ENCODE measurements around the gene GNL3. TPM values are rescaled to one million over a fixed set of nuclear protein-coding genes. Genes with fewer than 3 reads are reported as not detected.

Gene GNL3
- total RNA-seq, 2 experiments from 2014 or later = 104 to 106 TPM

DNA sequence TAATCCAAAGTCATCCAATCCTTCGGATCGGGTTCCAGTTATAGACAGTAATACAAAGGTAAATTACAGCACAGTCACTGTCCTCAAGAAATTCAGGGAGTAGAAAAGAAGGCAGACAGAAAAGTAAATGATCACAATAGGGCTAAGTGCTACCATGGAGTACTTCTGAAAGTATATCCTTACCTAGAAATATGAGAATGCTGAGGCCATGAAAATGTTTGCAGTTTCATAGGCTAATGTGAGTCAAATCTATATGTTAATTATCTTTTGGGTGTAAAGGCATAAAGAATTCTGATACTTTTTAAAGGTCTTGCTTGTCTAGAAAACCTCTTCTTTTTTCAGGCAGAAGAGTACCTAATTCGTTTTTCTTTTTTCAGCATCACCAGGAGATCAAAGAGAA lies 29.9 kb upstream of the GNL3 start:
- Histone ChIP-seq H3K27me3 (ENCODE audit: control insufficient read depth in 1 of 2, insufficient read depth in 2 of 2, low read length in 2 of 2) (no peaks in the 10 kb centered on the region), H3K4me1 (ENCODE audit: insufficient read depth, low read length) (no peaks in the 10 kb centered on the region), H3K9me3 (ENCODE audit: control insufficient read depth in 1 of 2, insufficient read depth in 1 of 2, low read length in 2 of 2) (no peaks in the 10 kb centered on the region), H3K36me3 (ENCODE audit: insufficient read depth, low read length) (peaks cover 86% of the 10 kb centered on the region), H3K27ac (ENCODE audit: low read depth in 1 of 2, low read length in 2 of 2) (no peak overlapping the region), H3K4me3 (ENCODE audit: low read length) (no peak overlapping the region)
- no peaks in the 10 kb centered on the region for H3K9me3 Mint-ChIP-seq
- H3K27ac Mint-ChIP-seq = no peak overlapping the region
- H3K4me1 Mint-ChIP-seq (ENCODE audit: low read depth) = no peaks in the 10 kb centered on the region
- POLR2A ChIA-PET = no interaction called here
- ATAC-seq (ENCODE audit: poor library complexity) (no peak), DNase-seq (no peak)
- CTCF ChIA-PET = interaction anchor here (0.6 to 0.9 kb wide), 2 partner anchors 13 to 16 kb away, joined by 4 read pairs; no protein-coding TSS in a partner anchor
- H3K36me3 Mint-ChIP-seq (ENCODE audit: low read depth) = peaks cover 91% of the 10 kb centered on the region
- intact Hi-C loops (cut with DNase I, micrococcal nuclease) = no loop called here
- H3K27me3 Mint-ChIP-seq = no peaks in the 10 kb centered on the region
- no peak for TF ChIP-seq CTCF (IDR thresholded peaks at IDR 0.05)
- H3K4me3 Mint-ChIP-seq = no peak overlapping the region

GRCh38 chr3:52660046-52660445 lies 25.8 kb upstream of the GNL3 start:
- intact Hi-C loops (cut with DNase I, micrococcal nuclease) = no loop called here
- Histone ChIP-seq H3K4me3 (ENCODE audit: low read length) (no peak overlapping the region), H3K27ac (ENCODE audit: low read depth in 1 of 2, low read length in 2 of 2) (no peak overlapping the region), H3K27me3 (ENCODE audit: control insufficient read depth in 1 of 2, insufficient read depth in 2 of 2, low read length in 2 of 2) (no peaks in the 10 kb centered on the region), H3K4me1 (ENCODE audit: insufficient read depth, low read length) (no peaks in the 10 kb centered on the region), H3K36me3 (ENCODE audit: insufficient read depth, low read length) (peaks cover 78% of the 10 kb centered on the region), H3K9me3 (ENCODE audit: control insufficient read depth in 1 of 2, insufficient read depth in 1 of 2, low read length in 2 of 2) (no peaks in the 10 kb centered on the region)
- no peak overlapping the region for H3K27ac Mint-ChIP-seq
- ChIA-PET CTCF (no interaction called here), POLR2A (no interaction called here)
- H3K4me3 Mint-ChIP-seq = no peak overlapping the region
- ATAC-seq (ENCODE audit: poor library complexity) = no peak
- no peaks in the 10 kb centered on the region for H3K27me3 Mint-ChIP-seq
- no peak for TF ChIP-seq CTCF (IDR thresholded peaks at IDR 0.05)
- H3K36me3 Mint-ChIP-seq (ENCODE audit: low read depth) = peaks cover 85% of the 10 kb centered on the region
- no peak for DNase-seq
- H3K9me3 Mint-ChIP-seq = no peaks in the 10 kb centered on the region
- peaks cover 4% of the 10 kb centered on the region for H3K4me1 Mint-ChIP-seq (ENCODE audit: low read depth)

DNA sequence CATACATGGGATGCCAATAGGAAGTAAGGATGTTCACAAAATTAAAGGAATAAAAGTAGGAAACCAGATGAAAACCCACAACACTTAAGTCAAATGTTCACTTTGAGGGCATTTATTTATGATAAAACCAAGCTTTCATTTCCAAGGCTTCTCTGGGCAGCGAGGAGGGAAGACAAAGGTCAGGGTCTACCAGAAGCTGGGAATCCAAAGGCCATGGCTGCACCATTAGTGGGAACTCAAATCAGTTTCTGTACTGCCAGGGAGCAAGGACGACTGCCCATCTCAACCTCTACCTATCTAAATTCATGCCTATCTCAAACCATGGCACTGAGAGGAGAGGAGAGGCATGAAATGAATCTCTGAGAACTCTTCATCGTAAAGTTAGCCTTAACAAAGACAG lies 22.7 kb upstream of the GNL3 start:
- Mint-ChIP-seq H3K4me1 (ENCODE audit: low read depth) (peaks cover 4% of the 10 kb centered on the region), H3K9me3 (no peaks in the 10 kb centered on the region), H3K27me3 (no peaks in the 10 kb centered on the region), H3K4me3 (no peak overlapping the region), H3K27ac (no peak overlapping the region), H3K36me3 (ENCODE audit: low read depth) (peaks cover 84% of the 10 kb centered on the region)
- DNase-seq = no peak
- ChIA-PET POLR2A (no interaction called here), CTCF (no interaction called here)
- no peak for TF ChIP-seq CTCF (IDR thresholded peaks at IDR 0.05)
- intact Hi-C loops (cut with DNase I, micrococcal nuclease) = no loop called here
- Histone ChIP-seq H3K27ac (ENCODE audit: low read depth in 1 of 2, low read length in 2 of 2) (no peak overlapping the region), H3K4me3 (ENCODE audit: low read length) (no peak overlapping the region), H3K4me1 (ENCODE audit: insufficient read depth, low read length) (no peaks in the 10 kb centered on the region), H3K27me3 (ENCODE audit: control insufficient read depth in 1 of 2, insufficient read depth in 2 of 2, low read length in 2 of 2) (no peaks in the 10 kb centered on the region), H3K36me3 (ENCODE audit: insufficient read depth, low read length) (peaks cover 60% of the 10 kb centered on the region), H3K9me3 (ENCODE audit: control insufficient read depth in 1 of 2, insufficient read depth in 1 of 2, low read length in 2 of 2) (no peaks in the 10 kb centered on the region)
- no peak for ATAC-seq (ENCODE audit: poor library complexity)
